Upper lobe of left lung (tissue), 6 donors: ENCODE measurements around the gene HIVEP3. TPM values are rescaled to one million over a fixed set of nuclear protein-coding genes. Genes with fewer than 3 reads are reported as not detected.

Experiments used
- ATAC-seq, 2 donors: fragments of 200-7000 bp; cut with Tn5 transposase; one replicate each; pipeline ENCODE4 v1.9.1; 2022; ENCODE audit warnings: mild to moderate bottlenecking in 2 of 2, moderate library complexity in 2 of 2; ENCODE audit not compliant: low FRiP score in 2 of 2
- DNase-seq, 2 donors: peaks; one replicate each; pipeline ENCODE4 v3.0.0-alpha.2; 2019 to 2020
- H3K27ac ChIP-seq, 4 donors: fragments of 200-600 bp; sonication (generic); one replicate each; pipeline ENCODE4 v1.5.1; 2016 to 2019
- H3K27me3 ChIP-seq, 4 donors: fragments of 200-600 bp; sonication (generic); one replicate each; pipeline ENCODE4 v1.5.1; 2017 to 2019
- H3K36me3 ChIP-seq, 4 donors: fragments of 200-600 bp; sonication (generic); one replicate each; pipeline ENCODE4 v1.5.1; 2016 to 2019
- H3K4me1 ChIP-seq, 4 donors: fragments of 200-600 bp; sonication (generic); one replicate each; pipeline ENCODE4 v1.5.1; 2018 to 2019
- H3K4me3 ChIP-seq, 4 donors: fragments of 200-600 bp; sonication (generic); one replicate each; pipeline ENCODE4 v1.5.1; 2017 to 2019; ENCODE audit warnings: mild to moderate bottlenecking in 2 of 4, moderate library complexity in 1 of 4
- H3K9me3 ChIP-seq, 4 donors: fragments of 200-600 bp; sonication (generic); one replicate each; pipeline ENCODE4 v1.5.1; 2018 to 2019
- EP300 ChIP-seq, 4 donors: sonication (generic); formaldehyde crosslinking; IDR thresholded peaks; one replicate each; pipeline ENCODE4 v1.5.1; 2017; ENCODE audit warnings: antibody characterized with exemption in 4 of 4, control low read depth in 2 of 4
- POLR2A ChIP-seq, 4 donors: fragments of 450-650 bp; IDR thresholded peaks; one replicate each; pipeline ENCODE4 v1.5.1; 2016 to 2017; ENCODE audit warnings: antibody characterized with exemption in 4 of 4, mild to moderate bottlenecking in 2 of 4
- POLR2AphosphoS5 ChIP-seq, 2 donors: sonication (generic); formaldehyde crosslinking; IDR thresholded peaks; one replicate each; pipeline ENCODE4 v1.5.1; 2017; ENCODE audit warnings: antibody characterized with exemption in 2 of 2
- WGBS, 2 donors: methylation state at CpG; one replicate each; pipeline ENCODE4 v1.1.5; 2017 to 2018; 5-methylcytosine and 5-hydroxymethylcytosine counted together
- total RNA-seq, 6 donors: library from RNA; depleted of rRNA in 4 of 6; stranded (reverse); fragments of >200 nt in 4 of 6; gene quantifications; one replicate each; pipeline versions ENCODE4 v1.1.0 to v1.2.1, GENCODE V29; 2016 to 2021
- TF ChIP-seq, protein P1 (sequence below), 6 experiments: fragments of 450-650 bp in 4 of 6; fragments of 200-600 bp in 2 of 6; sonication (generic) in 2 of 6; IDR thresholded peaks; one replicate each; pipeline ENCODE4 v1.5.1; 2016 to 2019; ENCODE audit warnings: antibody characterized with exemption in 6 of 6
- donor health status: DM: no; HTN: no; CAD: no; lungs with moderate emphysema.
- donor health status: DM: no; HTN: yes; CAD: no; lungs with severe emphysema.

HIVEP3 gene
- total RNA-seq, 6 donors from 2014 or later, result 9.7 to 23.0 (median 11.6) TPM

DNA sequence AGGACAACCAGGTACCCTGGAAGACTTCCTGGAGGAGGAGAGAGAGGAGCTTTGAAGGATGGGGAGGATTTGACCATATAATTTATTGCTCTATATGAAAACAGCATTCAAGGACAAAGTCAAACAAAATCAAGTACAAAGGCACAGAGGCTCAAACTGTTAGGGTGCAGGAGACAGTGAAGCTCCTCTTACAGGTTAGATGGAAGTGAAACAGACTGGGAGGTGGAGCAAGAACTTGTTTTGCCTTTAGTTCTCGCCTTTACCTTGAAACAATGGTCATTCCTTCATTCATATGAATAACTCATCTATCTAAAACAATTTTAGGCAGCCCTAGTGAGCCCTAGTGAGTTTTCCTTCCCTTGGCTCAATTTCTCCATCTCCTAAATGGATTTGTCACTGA is 199.6 kb downstream of the HIVEP3 start:
- no peak overlapping the region for H3K4me3 ChIP-seq
- WGBS, 2 donors, result 100% methylated on average over 1 of the region's 1 CpG
- no peaks in the 10 kb centered on the region for H3K27me3 ChIP-seq
- H3K27ac ChIP-seq, result no peak overlapping the region
- DNase-seq, result no peak
- ATAC-seq, result no peak
- TF ChIP-seq EP300 (IDR thresholded peaks at IDR 0.05) (no peak), POLR2AphosphoS5 (IDR thresholded peaks at IDR 0.05) (no peak), POLR2A (IDR thresholded peaks at IDR 0.05) (no peak)
- TF ChIP-seq, protein P1, sequence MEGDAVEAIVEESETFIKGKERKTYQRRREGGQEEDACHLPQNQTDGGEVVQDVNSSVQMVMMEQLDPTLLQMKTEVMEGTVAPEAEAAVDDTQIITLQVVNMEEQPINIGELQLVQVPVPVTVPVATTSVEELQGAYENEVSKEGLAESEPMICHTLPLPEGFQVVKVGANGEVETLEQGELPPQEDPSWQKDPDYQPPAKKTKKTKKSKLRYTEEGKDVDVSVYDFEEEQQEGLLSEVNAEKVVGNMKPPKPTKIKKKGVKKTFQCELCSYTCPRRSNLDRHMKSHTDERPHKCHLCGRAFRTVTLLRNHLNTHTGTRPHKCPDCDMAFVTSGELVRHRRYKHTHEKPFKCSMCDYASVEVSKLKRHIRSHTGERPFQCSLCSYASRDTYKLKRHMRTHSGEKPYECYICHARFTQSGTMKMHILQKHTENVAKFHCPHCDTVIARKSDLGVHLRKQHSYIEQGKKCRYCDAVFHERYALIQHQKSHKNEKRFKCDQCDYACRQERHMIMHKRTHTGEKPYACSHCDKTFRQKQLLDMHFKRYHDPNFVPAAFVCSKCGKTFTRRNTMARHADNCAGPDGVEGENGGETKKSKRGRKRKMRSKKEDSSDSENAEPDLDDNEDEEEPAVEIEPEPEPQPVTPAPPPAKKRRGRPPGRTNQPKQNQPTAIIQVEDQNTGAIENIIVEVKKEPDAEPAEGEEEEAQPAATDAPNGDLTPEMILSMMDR (IDR thresholded peaks at IDR 0.05), result no peak
- no peaks in the 10 kb centered on the region for H3K36me3 ChIP-seq
- H3K4me1 ChIP-seq, result peaks cover 13 to 23% (median 19%) of the 10 kb centered on the region in 4 donors
- H3K9me3 ChIP-seq, result no peaks in the 10 kb centered on the region

DNA sequence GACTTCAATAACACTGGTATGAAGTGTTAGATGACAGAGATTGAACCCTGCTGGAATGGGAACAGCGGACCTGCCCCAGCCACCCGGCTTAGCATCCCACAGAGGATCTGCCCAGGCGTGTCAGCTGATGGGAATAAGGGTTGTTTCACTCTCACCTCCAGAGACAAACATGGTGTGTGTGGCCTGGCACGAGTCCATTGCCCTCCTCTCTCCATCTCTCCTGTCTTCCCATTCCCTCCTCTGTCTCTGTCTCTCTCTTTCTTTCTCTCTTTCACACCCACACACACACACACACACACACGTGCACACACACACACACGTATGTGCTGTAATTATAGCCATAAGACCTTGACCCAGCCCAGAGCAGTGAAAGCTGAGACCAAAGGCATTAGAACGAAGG is 200.2 kb downstream of the HIVEP3 start:
- 74 to 88% methylated on average over 7 of the region's 7 CpGs for WGBS, 2 donors
- peaks cover 8 to 17% (median 14%) of the 10 kb centered on the region in 4 donors for H3K4me1 ChIP-seq
- DNase-seq, result no peak
- H3K27me3 ChIP-seq, result no peaks in the 10 kb centered on the region
- no peaks in the 10 kb centered on the region for H3K36me3 ChIP-seq
- no peak overlapping the region for H3K4me3 ChIP-seq
- ATAC-seq, result no peak
- H3K27ac ChIP-seq, result no peak overlapping the region
- TF ChIP-seq POLR2A (IDR thresholded peaks at IDR 0.05) (no peak), POLR2AphosphoS5 (IDR thresholded peaks at IDR 0.05) (no peak), EP300 (IDR thresholded peaks at IDR 0.05) (no peak)
- TF ChIP-seq, protein P1 (IDR thresholded peaks at IDR 0.05), result no peak
- H3K9me3 ChIP-seq, result no peaks in the 10 kb centered on the region

DNA sequence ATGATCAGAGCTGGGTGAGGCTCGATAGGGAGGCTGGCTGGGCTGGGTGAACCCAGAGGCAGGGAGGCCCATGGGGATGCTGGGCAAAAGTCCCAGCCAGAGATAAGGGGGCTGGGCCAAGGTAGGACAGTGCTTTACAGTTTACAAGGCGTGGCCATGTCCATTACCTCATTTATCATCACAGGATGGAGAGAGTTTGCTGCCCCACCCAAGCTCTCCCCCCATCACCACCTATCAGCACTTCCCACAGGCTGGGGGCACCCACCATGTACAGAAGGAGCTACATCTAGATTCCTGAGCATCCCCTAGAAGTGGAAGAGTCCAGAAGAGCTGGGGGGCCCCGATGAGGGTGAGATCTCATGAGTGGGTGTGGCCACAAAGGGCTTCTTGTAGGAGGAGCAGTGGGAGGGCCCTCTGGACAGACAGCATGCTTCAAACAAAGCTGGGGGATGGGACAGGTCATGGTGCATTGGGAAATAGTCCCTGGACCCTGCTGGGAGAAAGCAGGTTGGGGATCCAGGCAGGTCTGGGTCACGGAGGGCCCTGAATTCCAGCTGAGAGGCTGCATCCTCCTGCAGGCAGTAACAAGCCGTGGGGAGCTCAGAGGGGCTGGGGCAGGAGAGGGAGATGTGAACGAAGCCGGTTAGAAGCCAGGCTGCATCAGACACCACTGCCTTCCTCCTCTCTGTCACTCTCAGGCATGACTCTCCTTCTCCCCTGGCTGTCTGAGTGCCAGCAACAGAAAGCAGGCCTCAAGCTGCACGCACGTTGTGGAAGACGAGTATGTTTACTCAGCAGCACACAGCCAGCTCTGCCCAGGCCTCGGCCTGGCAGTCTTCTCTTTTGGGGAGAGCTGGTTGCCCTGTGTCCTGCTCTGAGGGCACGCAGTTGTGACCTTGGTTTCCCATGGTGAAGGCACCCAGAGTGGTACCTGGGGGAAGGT is 202.3 kb downstream of the HIVEP3 start:
- Histone ChIP-seq H3K27ac (no peak overlapping the region), H3K27me3 (no peaks in the 10 kb centered on the region), H3K4me3 (no peak overlapping the region), H3K4me1 (peaks cover 0 to 10% (median 1%) of the 10 kb centered on the region in 4 donors), H3K36me3 (no peaks in the 10 kb centered on the region), H3K9me3 (no peaks in the 10 kb centered on the region)
- ATAC-seq, result no peak
- no peak for DNase-seq
- no peak for TF ChIP-seq POLR2AphosphoS5 (IDR thresholded peaks at IDR 0.05)
- TF ChIP-seq EP300 (IDR thresholded peaks at IDR 0.05), result no peak
- TF ChIP-seq, protein P1 (IDR thresholded peaks at IDR 0.05), result no peak
- TF ChIP-seq POLR2A (IDR thresholded peaks at IDR 0.05), result no peak
- WGBS, 2 donors, result 82 to 84% methylated on average over 10 to 12 of the region's 12 CpGs

DNA sequence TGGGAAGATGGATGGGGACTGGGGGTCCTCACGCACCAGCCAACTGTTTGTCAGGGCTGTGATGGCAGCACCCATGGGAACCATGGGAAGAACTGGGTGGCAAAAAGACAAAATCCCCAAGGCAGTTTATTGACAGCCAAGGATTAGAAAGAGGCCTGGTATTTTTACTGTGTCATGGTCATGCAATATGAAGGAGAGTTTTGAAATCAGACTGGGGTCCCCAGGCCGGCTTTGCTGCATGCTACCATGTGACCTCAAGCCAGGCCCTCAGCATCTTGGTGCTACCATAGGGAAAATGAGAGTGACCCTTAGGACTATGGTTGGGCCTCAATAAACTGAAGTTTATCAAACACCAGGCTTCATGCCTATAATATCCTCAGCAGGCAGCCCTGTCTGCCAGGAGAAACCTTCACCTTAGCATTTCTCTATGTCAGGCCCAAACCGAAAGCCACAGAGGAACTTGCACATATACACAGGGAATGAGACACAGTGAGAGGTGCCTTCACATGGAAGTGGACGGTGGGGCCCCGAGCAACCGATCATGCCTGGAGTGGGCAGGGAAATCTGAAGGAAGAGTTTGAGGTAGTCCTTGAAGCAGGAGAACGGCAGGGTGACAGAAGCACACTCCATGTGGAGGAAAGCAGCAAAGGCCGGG is 203.2 kb downstream of the HIVEP3 start:
- TF ChIP-seq POLR2AphosphoS5 (IDR thresholded peaks at IDR 0.05) (no peak), POLR2A (IDR thresholded peaks at IDR 0.05) (no peak), EP300 (IDR thresholded peaks at IDR 0.05) (no peak)
- TF ChIP-seq, protein P1 (IDR thresholded peaks at IDR 0.05), result no peak
- ATAC-seq, result peak in 1 of 2 donors; percentile 13
- WGBS, 2 donors, result 68 to 84% methylated on average over 7 to 8 of the region's 8 CpGs
- Histone ChIP-seq H3K4me1 (peaks cover 0 to under 1% (median 0%) of the 10 kb centered on the region in 4 donors), H3K27ac (no peak overlapping the region), H3K4me3 (no peak overlapping the region), H3K9me3 (no peaks in the 10 kb centered on the region), H3K36me3 (no peaks in the 10 kb centered on the region), H3K27me3 (no peaks in the 10 kb centered on the region)
- DNase-seq, result no peak
